Esophagus squamous epithelium (tissue), 5 donors: ENCODE measurements around the gene POU2F2. TPM values are rescaled to one million over a fixed set of nuclear protein-coding genes. Genes with fewer than 3 reads are reported as not detected.

Source experiments
- DNase-seq: peaks from one replicate; lab custom pipeline; 2025; lab: John Stamatoyannopoulos, UW
- H3K27ac ChIP-seq, 4 donors: fragments of 200-600 bp; sonication (generic); one replicate each; pipeline ENCODE4 v1.5.1; 2016 to 2019; ENCODE audit warnings: mild to moderate bottlenecking in 1 of 4
- H3K27me3 ChIP-seq, 4 donors: fragments of 200-600 bp; sonication (generic); 1 replicate in 3 of 4; 2 replicates in 1 of 4; pipeline versions ENCODE4 v1.5.1 to v1.6.0; 2017 to 2021; ENCODE audit warnings: antibody characterized with exemption in 1 of 4
- H3K36me3 ChIP-seq, 3 donors: fragments of 200-600 bp; sonication (generic); one replicate each; pipeline ENCODE4 v1.5.1; 2016 to 2019
- H3K4me1 ChIP-seq, 3 donors: fragments of 200-600 bp; sonication (generic); one replicate each; pipeline ENCODE4 v1.5.1; 2017 to 2019
- H3K4me3 ChIP-seq, 4 donors: fragments of 200-600 bp; sonication (generic); 1 replicate in 3 of 4; 2 replicates in 1 of 4; pipeline ENCODE4 v1.5.1; 2016 to 2019; ENCODE audit warnings: mild to moderate bottlenecking in 2 of 4, moderate library complexity in 1 of 4
- H3K9me3 ChIP-seq, 3 donors: fragments of 200-600 bp; sonication (generic); one replicate each; pipeline ENCODE4 v1.5.1; 2016 to 2019
- CTCF ChIP-seq, 6 experiments: fragments of 450-650 bp in 4 of 6; fragments of 200-600 bp in 2 of 6; sonication (generic) in 2 of 6; IDR thresholded peaks; one replicate each; pipeline ENCODE4 v1.5.1; 2016 to 2019; ENCODE audit warnings: antibody characterized with exemption in 6 of 6, mild to moderate bottlenecking in 4 of 6, moderate library complexity in 4 of 6
- POLR2A ChIP-seq, 4 donors: fragments of 450-650 bp; IDR thresholded peaks; one replicate each; pipeline ENCODE4 v1.6.1; 2017; ENCODE audit warnings: antibody characterized with exemption in 4 of 4, mild to moderate bottlenecking in 4 of 4, moderate library complexity in 3 of 4
- WGBS, 2 donors: methylation state at CpG; one replicate each; pipeline ENCODE4 v1.1.5; 2018; 5-methylcytosine and 5-hydroxymethylcytosine counted together
- intact Hi-C: fragments of 100-400 bp; cut with DNase I; formaldehyde crosslinking; loops from one replicate; pipeline ENCODE4 v1.15.0; 2022
- total RNA-seq, 4 donors: library from RNA; depleted of rRNA; stranded (reverse); fragments of >200 nt; gene quantifications; one replicate each; pipeline ENCODE4 v1.1.0, GENCODE V29; 2016
- donor health status: DM: yes; HTN: yes; CAD: no.

POU2F2 gene
- total RNA-seq, 4 donors from 2014 or later = 0.18 to 0.67 (median 0.57) TPM; not detected in 1

GRCh38 chr19:42134535-42135070, 2.4 kb upstream of the POU2F2 start:
- intact Hi-C loops = loop anchor here (5.0 to 10.0 kb wide), 3 partner anchors 43 to 190 kb away; partner anchors contain the start of gene MEGF8
- H3K27me3 ChIP-seq = peaks cover 6 to 60% (median 7%) of the 10 kb centered on the region in 4 donors
- no peak overlapping the region for H3K27ac ChIP-seq

GRCh38 chr19:42132851-42133528, 744 bp upstream of the POU2F2 start:
- no peak for DNase-seq
- no peaks in the 10 kb centered on the region for H3K36me3 ChIP-seq
- no peaks in the 10 kb centered on the region for H3K9me3 ChIP-seq
- TF ChIP-seq POLR2A (IDR thresholded peaks at IDR 0.05) = peak in 1 of 4 donors; percentile 36
- peak; percentile 94 to 97 (median 96) for TF ChIP-seq CTCF (IDR thresholded peaks at IDR 0.05)
- peak overlapping the region; percentile 3 to 58 (median 28) for H3K4me3 ChIP-seq
- peak overlapping the region in 3 of 4 donors; percentile 19 to 39 (median 33) for H3K27ac ChIP-seq
- intact Hi-C loops = loop anchor here (5.0 to 10.0 kb wide), 3 partner anchors 44 to 192 kb away; partner anchors contain the start of gene MEGF8
- WGBS, 2 donors = 3 to 6% methylated on average over 8 to 15 of the region's 46 CpGs
- H3K4me1 ChIP-seq = peaks cover 9 to 39% (median 27%) of the 10 kb centered on the region in 3 donors
- peaks cover 6 to 59% (median 7%) of the 10 kb centered on the region in 4 donors for H3K27me3 ChIP-seq

More at GRCh38 chr19:42134535-42135070, 2.4 kb upstream of the POU2F2 start:
- no peak for DNase-seq
- Histone ChIP-seq H3K4me1 (peaks cover 3 to 28% (median 20%) of the 10 kb centered on the region in 3 donors), H3K36me3 (no peaks in the 10 kb centered on the region), H3K4me3 (no peak overlapping the region), H3K9me3 (no peaks in the 10 kb centered on the region)
- WGBS, 2 donors = 80 to 85% methylated on average over 19 to 25 of the region's 26 CpGs
- TF ChIP-seq CTCF (IDR thresholded peaks at IDR 0.05) (no peak), POLR2A (IDR thresholded peaks at IDR 0.05) (no peak)

GRCh38 chr19:42131149-42132029, 857 bp downstream of the POU2F2 start:
- Histone ChIP-seq H3K9me3 (no peaks in the 10 kb centered on the region), H3K27me3 (peaks cover 6 to 53% (median 7%) of the 10 kb centered on the region in 4 donors), H3K4me1 (peaks cover 9 to 39% (median 27%) of the 10 kb centered on the region in 3 donors), H3K4me3 (peak overlapping the region in 2 of 4 donors; percentile 34 to 58), H3K36me3 (no peaks in the 10 kb centered on the region), H3K27ac (peak overlapping the region in 2 of 4 donors; percentile 33 to 49)
- no peak for DNase-seq
- 47 to 55% methylated on average over 3 to 6 of the region's 6 CpGs for WGBS, 2 donors
- intact Hi-C loops = loop anchor here (5.0 to 10.0 kb wide), 3 partner anchors 46 to 193 kb away; partner anchors contain the start of gene MEGF8
- no peak for TF ChIP-seq POLR2A (IDR thresholded peaks at IDR 0.05)
- no peak for TF ChIP-seq CTCF (IDR thresholded peaks at IDR 0.05)

- Histone ChIP-seq H3K9me3 (no peaks in the 10 kb centered on the region), H3K4me1 (peaks cover 9 to 39% (median 27%) of the 10 kb centered on the region in 3 donors), H3K36me3 (no peaks in the 10 kb centered on the region), H3K27me3 (peaks cover 6 to 53% (median 7%) of the 10 kb centered on the region in 4 donors), H3K27ac (peak overlapping the region in 1 of 4 donors; percentile 70), H3K4me3 (peak overlapping the region in 2 of 4 donors; percentile 1 to 8)
- TF ChIP-seq POLR2A (IDR thresholded peaks at IDR 0.05) (no peak), CTCF (IDR thresholded peaks at IDR 0.05) (no peak)
- DNase-seq = no peak
- intact Hi-C loops = loop anchor here (5.0 to 10.0 kb wide), 3 partner anchors 47 to 195 kb away; partner anchors contain the start of gene MEGF8
These were observed 2.0 kb downstream of the POU2F2 start for GRCh38 chr19:42130254-42130573.
